SK-N-SH (cell line): Measurements from ENCODE around the gene RSPO4. TPM values are rescaled to one million over a fixed set of nuclear protein-coding genes. Genes with fewer than 3 reads are reported as not detected.

Experiments
- CTCF ChIA-PET: fragments of 300-600, 350-600 bp; formaldehyde crosslinking; extraction: SDS; loops from one replicate; lab custom pipeline; 2021; lab: Yijun Ruan, JAX
- POLR2A ChIA-PET: fragments of 350-600 bp; sonication (Branson Sonifier 250); formaldehyde crosslinking; extraction: SDS; loops from one replicate; lab custom pipeline; 2020; ENCODE audit warnings: antibody characterized with exemption, inconsistent platforms; lab: Yijun Ruan, JAX
- DNase-seq: peaks from one replicate; pipeline ENCODE4 v3.0.0; 2012
- H2AFZ ChIP-seq: fragments of 200-600 bp; sonication (generic); 2 replicates; pipeline ENCODE4 v1.8.1; 2016; ENCODE audit warnings: antibody characterized with exemption, mild to moderate bottlenecking, low read depth
- H3F3A ChIP-seq: fragments of 200-600 bp; sonication (generic); replicated peaks from 2 replicates; pipeline ENCODE3; 2016; ENCODE audit warnings: antibody characterized with exemption, mild to moderate bottlenecking; ENCODE audit not compliant: insufficient read depth
- H3K27ac ChIP-seq, 2 experiments: fragments of 200-500 bp in 1 of 2; fragments of 200-600 bp in 1 of 2; sonication (Bioruptor generic) in 1 of 2; sonication (generic), shearing (Covaris generic) in 1 of 2; 2 replicates each; pipeline versions ENCODE4 v1.5.1 to v1.6.1; 2014 to 2016; ENCODE audit warnings: low read depth in 2 of 2, inconsistent platforms in 1 of 2, low read length in 1 of 2, mild to moderate bottlenecking in 1 of 2, mixed read lengths in 1 of 2
- H3K27me3 ChIP-seq: fragments of 200-600 bp; sonication (generic), shearing (Covaris generic); 2 replicates; pipeline ENCODE4 v1.6.1; 2016; ENCODE audit warnings: mixed run types; ENCODE audit not compliant: insufficient read depth
- H3K36me3 ChIP-seq, 2 experiments: fragments of 200-500 bp in 1 of 2; fragments of 200-600 bp in 1 of 2; sonication (Bioruptor generic) in 1 of 2; sonication (generic) in 1 of 2; replicated peaks in 1 of 2; 2 replicates each; pipeline versions ENCODE3 to v1.5.1; 2014 to 2016; ENCODE audit warnings: low read length in 1 of 2, mild to moderate bottlenecking in 1 of 2; ENCODE audit not compliant: insufficient read depth in 2 of 2, control insufficient read depth in 1 of 2
- H3K4me1 ChIP-seq, 2 experiments: fragments of 200-500 bp in 1 of 2; fragments of 200-600 bp in 1 of 2; sonication (Bioruptor generic) in 1 of 2; sonication (generic), shearing (Covaris generic) in 1 of 2; 2 replicates each; pipeline versions ENCODE4 v1.5.1 to v1.6.1; 2014 to 2016; ENCODE audit warnings: low read depth in 1 of 2, low read length in 1 of 2, mixed run types in 1 of 2; ENCODE audit not compliant: insufficient read depth in 2 of 2, control insufficient read depth in 1 of 2
- H3K4me2 ChIP-seq: fragments of 200-600 bp; sonication (generic), shearing (Covaris generic); 2 replicates; pipeline ENCODE4 v1.6.1; 2017; ENCODE audit warnings: mixed run types
- H3K4me3 ChIP-seq, 2 experiments: fragments of 200-500 bp in 1 of 2; fragments of 200-600 bp in 1 of 2; sonication (Bioruptor generic) in 1 of 2; sonication (generic), shearing (Covaris generic) in 1 of 2; 2 replicates each; pipeline versions ENCODE4 v1.5.1 to v1.8.1; 2014 to 2016; ENCODE audit warnings: low read depth in 2 of 2, inconsistent platforms in 1 of 2, low read length in 1 of 2, mild to moderate bottlenecking in 1 of 2, mixed read lengths in 1 of 2, moderate library complexity in 1 of 2
- H3K79me2 ChIP-seq: fragments of 200-600 bp; sonication (generic); 2 replicates; pipeline ENCODE4 v1.8.1; 2017; ENCODE audit warnings: mild to moderate bottlenecking; ENCODE audit not compliant: insufficient read depth
- H3K9ac ChIP-seq: fragments of 200-600 bp; sonication (generic); 2 replicates; pipeline ENCODE4 v1.6.1; 2017; ENCODE audit warnings: mixed run types
- H3K9me2 ChIP-seq: fragments of 200-600 bp; sonication (generic); 2 replicates; pipeline ENCODE4 v1.6.1; 2017; ENCODE audit warnings: mixed run types
- H3K9me3 ChIP-seq: fragments of 200-600 bp; sonication (generic); 2 replicates; pipeline ENCODE4 v1.6.1; 2017; ENCODE audit warnings: mixed run types, mild to moderate bottlenecking, moderate library complexity
- H4K20me1 ChIP-seq: fragments of 200-600 bp; sonication (generic); 2 replicates; pipeline ENCODE4 v1.6.1; 2017; ENCODE audit warnings: mild to moderate bottlenecking, mixed run types; ENCODE audit not compliant: insufficient read depth
- EP300 ChIP-seq, 2 experiments: IDR thresholded peaks; 2 replicates each; pipeline versions ENCODE4 v1.4.0 to v1.6.1; 2012; ENCODE audit warnings: borderline replicate concordance in 1 of 2, low read depth in 1 of 2, low read length in 1 of 2
- EZH2phosphoT487 ChIP-seq: fragments of 200-600 bp; sonication (generic); IDR thresholded peaks from 2 replicates; pipeline ENCODE4 v1.6.1; 2017; ENCODE audit warnings: low read depth, mixed run types, mild to moderate bottlenecking, antibody characterized with exemption, moderate library complexity, borderline replicate concordance
- FOSL2 ChIP-seq: IDR thresholded peaks from 2 replicates; pipeline ENCODE4 v1.4.0; 2012; ENCODE audit warnings: low read depth, mild to moderate bottlenecking, moderate library complexity, borderline replicate concordance
- FOXJ3 ChIP-seq: sonication (generic); formaldehyde crosslinking; IDR thresholded peaks from 2 replicates; pipeline ENCODE4 v1.5.1; 2020; ENCODE audit warnings: mild to moderate bottlenecking, missing genetic modification reagents
- GABPA ChIP-seq: IDR thresholded peaks from 2 replicates; pipeline ENCODE4 v1.4.0; 2012; ENCODE audit warnings: low read depth, mild to moderate bottlenecking
- GATA2 ChIP-seq: sonication (generic); formaldehyde crosslinking; IDR thresholded peaks from 2 replicates; pipeline ENCODE4 v1.5.0; 2020; ENCODE audit warnings: mild to moderate bottlenecking, missing genetic modification reagents
- JUND ChIP-seq: IDR thresholded peaks from 2 replicates; pipeline ENCODE4 v1.4.0; 2012
- MEF2A ChIP-seq: IDR thresholded peaks from 2 replicates; pipeline ENCODE4 v1.4.0; 2012; ENCODE audit warnings: low read depth, borderline replicate concordance
- NFIC ChIP-seq: IDR thresholded peaks from 2 replicates; pipeline ENCODE4 v1.4.0; 2012; ENCODE audit warnings: borderline replicate concordance
- PBX3 ChIP-seq: IDR thresholded peaks from 2 replicates; pipeline ENCODE4; 2012
- RAD21 ChIP-seq: IDR thresholded peaks from 2 replicates; pipeline ENCODE4 v1.6.1; 2012; ENCODE audit warnings: mild to moderate bottlenecking, low read length
- RCOR1 ChIP-seq: fragments of 150-350 bp; IDR thresholded peaks from 2 replicates; pipeline ENCODE4 v1.6.1; 2017; ENCODE audit warnings: antibody characterized with exemption, low read length
- RFX5 ChIP-seq: IDR thresholded peaks from 2 replicates; pipeline ENCODE4 v1.6.1; 2012; ENCODE audit warnings: mild to moderate bottlenecking, improper control_type of control experiment, low read length
- RXRA ChIP-seq: IDR thresholded peaks from 2 replicates; pipeline ENCODE4 v1.4.0; 2012; ENCODE audit warnings: low read depth, mild to moderate bottlenecking, borderline replicate concordance
- SIN3A ChIP-seq: IDR thresholded peaks from 2 replicates; pipeline ENCODE4 v1.6.1; 2012; ENCODE audit warnings: low read depth, mild to moderate bottlenecking, low read length, moderate library complexity, borderline replicate concordance
- SMC3 ChIP-seq: IDR thresholded peaks from 2 replicates; pipeline ENCODE4 v1.6.1; 2012; ENCODE audit warnings: low read depth, low read length, improper control_type of control experiment
- TEAD4 ChIP-seq: IDR thresholded peaks from 2 replicates; pipeline ENCODE4 v1.4.0; 2012; ENCODE audit warnings: mild to moderate bottlenecking, borderline replicate concordance; ENCODE audit not compliant: insufficient read depth
- USF1 ChIP-seq: IDR thresholded peaks from 2 replicates; pipeline ENCODE4 v1.4.0; 2012; ENCODE audit warnings: low read depth, borderline replicate concordance
- USF2 ChIP-seq: fragments of 150-350 bp; IDR thresholded peaks from 2 replicates; pipeline ENCODE4 v1.6.1; 2017; ENCODE audit warnings: antibody characterized with exemption, low read length, low read depth, borderline replicate concordance
- YY1 ChIP-seq: IDR thresholded peaks from 2 replicates; pipeline ENCODE4 v1.4.0; 2012; ENCODE audit warnings: low read depth, mild to moderate bottlenecking
- WGBS: methylation state at CpG from one replicate; pipeline ENCODE4 v1.1.6; 2017; ENCODE audit warnings: low lambda C conversion rate; 5-methylcytosine and 5-hydroxymethylcytosine counted together
- polyA plus RNA-seq, 3 experiments: library from polyadenylated mRNA; depleted of rRNA; stranded (reverse); fragments of >200 nt; gene quantifications; 2 replicates each; pipeline ENCODE4 v1.2.3, GENCODE V29; 2012

Gene RSPO4
- polyA plus RNA-seq, 1 of the 3 experiments (the other 2 are of a cell fraction), result not detected

- Histone ChIP-seq H3K9ac (no peak overlapping the region), H4K20me1 (no peaks in the 10 kb centered on the region), H3K79me2 (no peaks in the 10 kb centered on the region), H3F3A (no peaks in the 10 kb centered on the region), H3K27ac (no peak overlapping the region), H3K9me2 (no peaks in the 10 kb centered on the region), H3K4me3 (no peak overlapping the region), H3K9me3 (no peaks in the 10 kb centered on the region), H3K4me1 (no peaks in the 10 kb centered on the region), H3K36me3 (no peaks in the 10 kb centered on the region), H3K27me3 (no peaks in the 10 kb centered on the region), H2AFZ (no peak overlapping the region), H3K4me2 (no peak overlapping the region)
- ChIA-PET POLR2A (no interaction called here), CTCF (no interaction called here)
- TF ChIP-seq SMC3 (no peak), FOSL2 (no peak), NFIC (no peak), RAD21 (no peak), EZH2phosphoT487 (no peak), YY1 (no peak), RCOR1 (no peak), PBX3 (no peak), RFX5 (no peak), GATA2 (CRISPR knock-in tag) (no peak), SIN3A (no peak), JUND (no peak), USF2 (no peak), USF1 (no peak), EP300 (IDR thresholded peaks at IDR 0.05; ENCODE audit: borderline replicate concordance in 1 of 2, low read depth in 1 of 2, low read length in 1 of 2) (no peak), TEAD4 (no peak), GABPA (no peak), FOXJ3 (no peak), RXRA (no peak), MEF2A (no peak)
- WGBS, result 21% methylated on average over 4 of the region's 7 CpGs
- no peak for DNase-seq
Observed at GRCh38 chr20:1013566-1014340, 11.6 kb upstream of the RSPO4 start.
